ENCODE measurements around the gene MACROD2. TPM values are rescaled to one million over a fixed set of nuclear protein-coding genes. Genes with fewer than 3 reads are reported as not detected.

MACROD2 gene
- total RNA-seq, 2 donors from 2014 or later: 8.3 to 21.8 TPM

- no peaks in the 10 kb centered on the region for H3K4me1 ChIP-seq
- ATAC-seq (no peak), DNase-seq (no peak)
- H3K9me3 ChIP-seq: no peaks in the 10 kb centered on the region
- intact Hi-C loops (cut with DNase I): no loop called here
- TF ChIP-seq, protein P1, sequence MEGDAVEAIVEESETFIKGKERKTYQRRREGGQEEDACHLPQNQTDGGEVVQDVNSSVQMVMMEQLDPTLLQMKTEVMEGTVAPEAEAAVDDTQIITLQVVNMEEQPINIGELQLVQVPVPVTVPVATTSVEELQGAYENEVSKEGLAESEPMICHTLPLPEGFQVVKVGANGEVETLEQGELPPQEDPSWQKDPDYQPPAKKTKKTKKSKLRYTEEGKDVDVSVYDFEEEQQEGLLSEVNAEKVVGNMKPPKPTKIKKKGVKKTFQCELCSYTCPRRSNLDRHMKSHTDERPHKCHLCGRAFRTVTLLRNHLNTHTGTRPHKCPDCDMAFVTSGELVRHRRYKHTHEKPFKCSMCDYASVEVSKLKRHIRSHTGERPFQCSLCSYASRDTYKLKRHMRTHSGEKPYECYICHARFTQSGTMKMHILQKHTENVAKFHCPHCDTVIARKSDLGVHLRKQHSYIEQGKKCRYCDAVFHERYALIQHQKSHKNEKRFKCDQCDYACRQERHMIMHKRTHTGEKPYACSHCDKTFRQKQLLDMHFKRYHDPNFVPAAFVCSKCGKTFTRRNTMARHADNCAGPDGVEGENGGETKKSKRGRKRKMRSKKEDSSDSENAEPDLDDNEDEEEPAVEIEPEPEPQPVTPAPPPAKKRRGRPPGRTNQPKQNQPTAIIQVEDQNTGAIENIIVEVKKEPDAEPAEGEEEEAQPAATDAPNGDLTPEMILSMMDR (IDR thresholded peaks at IDR 0.05): no peak
- TF ChIP-seq POLR2A (IDR thresholded peaks at IDR 0.05): no peak
- no peak overlapping the region for H3K4me3 ChIP-seq
- no peak overlapping the region for H3K27ac ChIP-seq
- no peaks in the 10 kb centered on the region for H3K27me3 ChIP-seq
- no peaks in the 10 kb centered on the region for H3K36me3 ChIP-seq (replicated peaks in 1 of 2; ENCODE audit: insufficient read depth in 1 of 2, low read depth in 2 of 2)
Observed at GRCh38 chr20:14521016-14521415, 525.7 kb downstream of the MACROD2 start.

- WGBS, 2 donors: 88 to 91% methylated on average over 1 of the region's 1 CpG
- no peak for ATAC-seq
- intact Hi-C loops (cut with DNase I): no loop called here
- H3K9me3 ChIP-seq: no peaks in the 10 kb centered on the region
- no peaks in the 10 kb centered on the region for H3K4me1 ChIP-seq
- DNase-seq: no peak
- no peak overlapping the region for H3K27ac ChIP-seq
- H3K36me3 ChIP-seq (replicated peaks in 1 of 2; ENCODE audit: insufficient read depth in 1 of 2, low read depth in 2 of 2): no peaks in the 10 kb centered on the region
- no peaks in the 10 kb centered on the region for H3K27me3 ChIP-seq
- no peak overlapping the region for H3K4me3 ChIP-seq
- no peak for TF ChIP-seq POLR2A (IDR thresholded peaks at IDR 0.05)
- TF ChIP-seq, protein P1 (IDR thresholded peaks at IDR 0.05): no peak
Observed at GRCh38 chr20:14521436-14521835, 526.1 kb downstream of the MACROD2 start.

GRCh38 chr20:14522595-14522994 is 527.3 kb downstream of the MACROD2 start:
- ATAC-seq: no peak
- Histone ChIP-seq H3K4me3 (no peak overlapping the region), H3K36me3 (replicated peaks in 1 of 2; ENCODE audit: insufficient read depth in 1 of 2, low read depth in 2 of 2) (no peaks in the 10 kb centered on the region), H3K27ac (no peak overlapping the region), H3K4me1 (no peaks in the 10 kb centered on the region), H3K9me3 (no peaks in the 10 kb centered on the region), H3K27me3 (no peaks in the 10 kb centered on the region)
- 82% methylated on average over 5 of the region's 5 CpGs for WGBS, 2 donors
- no peak for DNase-seq
- intact Hi-C loops (cut with DNase I): no loop called here
- TF ChIP-seq POLR2A (IDR thresholded peaks at IDR 0.05): no peak
- TF ChIP-seq, protein P1 (IDR thresholded peaks at IDR 0.05): no peak

GRCh38 chr20:14523090-14523489 is 527.8 kb downstream of the MACROD2 start:
- Histone ChIP-seq H3K36me3 (replicated peaks in 1 of 2; ENCODE audit: insufficient read depth in 1 of 2, low read depth in 2 of 2) (no peaks in the 10 kb centered on the region), H3K9me3 (no peaks in the 10 kb centered on the region), H3K27me3 (no peaks in the 10 kb centered on the region), H3K27ac (no peak overlapping the region), H3K4me3 (no peak overlapping the region), H3K4me1 (no peaks in the 10 kb centered on the region)
- 63 to 64% methylated on average over 4 of the region's 4 CpGs for WGBS, 2 donors
- intact Hi-C loops (cut with DNase I): no loop called here
- ATAC-seq: no peak
- DNase-seq: no peak
- TF ChIP-seq, protein P1 (IDR thresholded peaks at IDR 0.05): no peak
- no peak for TF ChIP-seq POLR2A (IDR thresholded peaks at IDR 0.05)

DNA sequence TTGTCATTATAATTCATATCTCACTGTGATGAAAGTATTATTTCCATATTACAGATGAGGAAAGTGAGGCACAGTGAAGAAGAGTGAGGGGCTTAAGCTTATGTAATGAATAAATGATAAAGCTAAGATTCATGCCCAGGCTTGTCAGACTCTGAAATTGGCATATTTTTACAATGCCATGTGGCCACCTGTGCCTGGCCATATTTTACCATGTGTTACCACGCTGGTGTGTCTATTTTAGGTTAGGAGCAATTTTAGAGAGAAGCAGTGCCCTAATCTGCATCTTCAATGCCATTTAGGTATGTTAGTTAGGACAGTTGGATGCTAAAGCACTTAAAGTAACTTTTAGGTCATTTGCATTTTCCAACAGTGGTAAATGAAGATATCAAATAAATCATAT is 530.1 kb downstream of the MACROD2 start:
- Histone ChIP-seq H3K27ac (no peak overlapping the region), H3K9me3 (no peaks in the 10 kb centered on the region), H3K27me3 (no peaks in the 10 kb centered on the region), H3K36me3 (replicated peaks in 1 of 2; ENCODE audit: insufficient read depth in 1 of 2, low read depth in 2 of 2) (no peaks in the 10 kb centered on the region), H3K4me3 (no peak overlapping the region), H3K4me1 (no peaks in the 10 kb centered on the region)
- TF ChIP-seq POLR2A (IDR thresholded peaks at IDR 0.05): no peak
- TF ChIP-seq, protein P1 (IDR thresholded peaks at IDR 0.05): no peak
- DNase-seq: no peak
- 82 to 96% methylated on average over 1 of the region's 1 CpG for WGBS, 2 donors
- intact Hi-C loops (cut with DNase I): no loop called here
- ATAC-seq: no peak

Data from body of pancreas (tissue), 4 donors.